OCI-M1 (cell line): ENCODE measurements around the gene CDK14.

ENCODE experiments used
- DNase-seq: peaks from one replicate; lab custom pipeline; 2025; lab: John Stamatoyannopoulos, UW

CDK14 gene

DNA sequence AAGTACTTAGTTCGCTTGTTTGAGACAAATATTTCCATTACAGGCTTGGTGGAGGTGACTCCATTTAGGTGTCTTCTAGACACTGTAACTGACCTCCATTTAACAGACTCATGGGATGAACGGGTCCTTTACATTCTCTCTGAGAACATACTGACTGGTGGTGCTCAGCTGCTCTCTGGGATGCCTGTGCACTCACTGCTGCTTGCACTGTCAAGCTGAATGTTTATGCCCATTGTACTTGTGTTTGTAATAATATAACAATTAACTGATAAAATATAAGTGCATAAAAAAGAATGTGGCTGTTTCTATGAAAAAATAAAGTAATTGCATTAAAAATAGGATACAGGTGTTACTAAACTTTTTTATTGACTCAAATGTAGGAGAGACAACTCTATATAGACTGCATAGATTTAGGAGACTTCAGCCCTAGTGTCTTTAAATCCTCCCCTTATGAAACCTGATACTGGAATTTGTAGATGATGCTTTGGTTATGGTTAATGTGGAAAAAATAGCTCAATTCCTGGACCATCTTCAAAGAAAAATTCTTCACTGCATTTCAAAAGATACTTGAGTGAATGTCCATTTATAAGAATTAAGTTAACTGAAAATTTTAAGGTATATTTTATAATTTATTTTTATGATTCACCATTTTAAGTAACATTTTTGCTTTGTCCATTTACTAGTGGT lies 85.4 kb downstream of the CDK14 start:
- no peak for DNase-seq

DNA sequence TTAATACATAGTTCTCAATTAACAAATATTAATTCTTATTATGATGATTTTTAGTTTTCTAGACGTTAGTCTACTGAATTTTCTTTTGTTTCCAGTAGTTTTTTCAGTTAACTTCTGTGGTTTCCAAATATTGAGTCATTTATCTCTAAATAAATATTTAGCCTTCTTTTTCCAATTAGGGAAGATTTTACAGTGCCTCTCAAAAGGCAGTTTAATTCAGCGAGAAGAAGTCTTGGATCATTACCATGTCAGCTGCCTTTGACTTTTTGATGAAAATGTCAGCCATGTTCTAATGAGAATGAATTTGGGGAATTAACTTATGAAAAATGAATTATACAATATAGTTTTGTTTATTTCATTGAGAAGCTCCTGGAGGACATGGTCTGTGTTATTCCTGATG lies 90.0 kb downstream of the CDK14 start:
- no peak for DNase-seq

DNA sequence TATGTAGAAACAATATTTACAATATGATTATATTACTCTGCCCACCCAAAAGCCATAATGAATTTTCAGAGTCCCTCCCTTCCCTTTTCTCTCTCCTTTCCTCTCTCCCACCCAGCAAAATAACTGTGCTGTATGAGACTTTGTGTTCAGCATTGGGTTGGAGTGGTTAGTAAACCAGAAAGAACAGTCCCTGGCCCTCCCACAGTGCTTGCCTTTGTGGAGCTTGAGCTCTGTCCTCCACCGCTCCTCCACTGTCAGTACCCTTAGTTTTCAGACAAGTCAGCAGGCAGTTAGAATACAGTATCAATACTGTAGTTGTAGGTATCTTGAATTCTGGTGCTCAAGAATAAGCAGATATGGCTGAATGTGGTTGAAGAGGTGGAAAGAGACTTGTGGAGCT lies 92.7 kb downstream of the CDK14 start:
- DNase-seq: peak; percentile 31

DNA sequence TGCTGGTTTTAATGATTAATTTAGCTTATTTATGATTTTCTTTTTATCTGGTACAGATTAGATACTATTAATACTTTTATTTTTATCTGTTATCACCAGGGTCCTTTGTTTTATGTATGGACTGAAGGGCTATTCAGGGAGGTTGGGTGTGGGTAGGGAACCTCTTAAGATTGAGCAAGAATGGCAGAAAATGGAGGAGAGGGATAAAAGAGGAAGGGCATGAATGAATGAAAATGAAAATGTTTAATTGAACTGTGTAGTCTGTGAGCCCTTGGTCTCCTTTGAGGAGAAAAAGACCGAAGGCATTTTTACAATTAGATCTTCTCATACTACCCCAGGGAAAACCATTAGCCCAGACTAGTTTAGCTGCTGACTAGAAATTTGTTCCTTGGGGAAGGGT lies 93.1 kb downstream of the CDK14 start:
- peak; percentile 31 for DNase-seq

DNA sequence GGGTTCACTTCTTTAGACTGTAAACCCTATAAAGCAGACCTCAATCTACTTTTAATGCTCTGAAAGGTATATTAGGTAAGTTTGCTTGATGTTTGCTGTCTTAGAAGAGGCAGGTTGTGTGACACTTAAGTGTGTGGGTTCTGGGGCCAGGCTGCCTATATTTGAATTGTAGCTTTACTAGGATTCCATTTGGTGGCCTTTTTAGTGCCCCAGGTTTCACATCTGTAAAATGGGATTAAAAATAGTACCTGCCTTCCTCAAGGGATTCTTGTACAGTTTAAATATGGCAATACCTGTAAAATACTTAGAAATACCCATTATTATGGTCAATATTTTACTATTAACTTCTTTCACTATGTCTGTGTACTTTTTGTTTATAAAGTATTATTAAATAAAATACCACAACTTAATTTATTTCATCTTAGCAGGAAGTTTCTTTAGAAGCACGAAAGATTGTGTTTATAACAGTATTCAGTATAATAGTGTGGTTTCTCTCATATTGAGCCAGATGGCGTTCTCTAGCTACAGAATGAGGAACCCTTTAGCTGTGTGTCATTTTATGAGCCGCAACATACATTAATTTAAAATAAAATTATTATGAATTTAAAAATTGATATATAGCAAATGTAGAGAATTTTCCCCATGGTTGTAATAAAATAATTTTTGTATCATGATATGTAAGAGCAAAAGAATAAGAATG lies 94.2 kb downstream of the CDK14 start:
- peak; percentile 45 for DNase-seq

DNA sequence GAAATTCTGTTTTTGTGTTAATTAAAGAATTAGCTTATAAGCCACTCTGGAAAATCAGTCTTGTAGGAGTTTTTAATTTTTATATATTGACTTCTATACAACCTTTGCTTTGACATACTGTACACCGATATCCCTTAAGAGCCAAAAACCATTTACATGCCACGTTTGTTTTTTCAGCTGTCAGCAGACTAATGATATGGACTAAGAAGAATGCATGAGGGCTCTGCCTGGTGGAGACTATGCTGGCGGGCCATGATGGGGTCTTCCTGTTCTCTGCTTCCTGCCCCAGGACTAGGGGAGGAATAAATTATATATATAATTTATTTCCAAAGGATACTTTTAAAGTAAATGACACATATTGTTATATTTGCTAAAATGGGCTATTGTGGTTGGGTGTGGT lies 96.3 kb downstream of the CDK14 start:
- DNase-seq: no peak

DNA sequence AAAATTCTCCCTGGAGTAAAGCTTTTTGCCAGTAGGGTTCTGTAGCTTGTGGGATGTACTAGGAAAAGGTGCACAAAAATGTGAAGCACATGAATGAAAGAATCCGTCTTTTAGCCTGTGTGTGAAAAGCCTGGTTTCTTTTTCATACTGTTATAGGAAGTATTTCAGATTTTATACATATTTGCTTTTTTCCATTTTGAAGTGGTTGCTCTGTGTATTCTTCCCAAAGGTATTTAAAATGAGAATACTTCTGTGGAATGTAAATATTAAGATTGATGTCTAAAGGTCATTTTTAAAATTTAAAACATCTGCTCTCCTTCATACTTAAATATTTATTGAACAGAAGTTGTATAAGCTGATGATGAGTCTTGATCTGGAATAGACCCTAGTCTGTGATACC lies 96.8 kb downstream of the CDK14 start:
- DNase-seq: no peak

DNA sequence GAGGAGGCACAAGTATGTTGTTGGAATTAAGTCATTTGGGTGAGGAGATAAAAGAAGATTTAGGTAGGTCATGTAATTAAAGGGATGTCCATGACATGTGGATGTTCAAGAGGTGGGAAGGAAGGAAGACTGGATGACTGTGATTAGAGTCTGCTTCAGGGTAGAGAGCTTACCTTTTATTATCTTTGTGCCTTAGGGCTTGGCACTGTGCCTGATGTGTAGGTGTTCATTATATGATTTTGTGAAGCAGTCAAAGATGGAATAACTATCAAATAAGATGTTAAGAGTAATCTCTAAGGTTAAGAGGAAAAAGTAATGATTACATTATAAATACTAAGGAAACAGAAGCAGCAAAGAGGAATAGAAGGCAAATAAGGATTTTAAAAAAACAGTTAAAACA lies 97.8 kb downstream of the CDK14 start:
- no peak for DNase-seq

DNA sequence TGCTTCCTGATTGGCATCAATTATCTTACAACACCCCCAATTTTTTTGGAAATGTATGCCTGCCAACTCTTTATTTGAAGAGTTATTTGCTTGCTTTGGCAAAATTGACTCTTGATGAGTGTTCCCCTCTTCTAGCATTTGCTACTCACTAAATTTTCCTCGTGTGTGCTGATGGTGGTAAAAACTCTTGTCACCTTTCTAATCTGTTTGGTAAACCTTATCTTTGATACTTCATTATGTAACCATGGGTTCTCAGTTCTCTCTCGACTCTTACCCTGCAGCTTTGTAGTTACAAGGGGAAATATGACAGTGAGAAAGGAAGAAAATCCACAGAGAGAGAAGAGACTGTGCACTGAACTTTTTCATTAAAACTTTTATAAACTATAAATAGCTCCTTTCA lies 102.5 kb downstream of the CDK14 start:
- DNase-seq: no peak

DNA sequence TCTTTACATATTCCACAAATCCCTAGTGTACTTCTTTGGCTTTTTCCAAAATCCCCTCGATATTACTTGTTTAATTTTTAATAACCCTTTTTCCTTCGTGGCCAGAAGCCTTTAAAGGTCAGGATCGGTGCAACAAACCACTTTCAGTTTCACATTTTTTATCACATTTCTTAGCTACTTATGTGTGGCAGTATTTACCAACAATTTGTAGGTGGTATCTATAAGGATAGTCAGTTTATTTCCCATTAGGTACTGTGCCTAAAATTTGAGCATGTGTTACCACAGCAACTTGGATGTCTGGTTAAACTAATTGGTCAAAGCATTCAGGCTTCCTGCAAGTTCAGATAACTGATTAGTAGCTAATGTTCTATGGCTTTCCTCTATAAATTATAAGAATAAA lies 104.9 kb downstream of the CDK14 start:
- peak; percentile 67 for DNase-seq

DNA sequence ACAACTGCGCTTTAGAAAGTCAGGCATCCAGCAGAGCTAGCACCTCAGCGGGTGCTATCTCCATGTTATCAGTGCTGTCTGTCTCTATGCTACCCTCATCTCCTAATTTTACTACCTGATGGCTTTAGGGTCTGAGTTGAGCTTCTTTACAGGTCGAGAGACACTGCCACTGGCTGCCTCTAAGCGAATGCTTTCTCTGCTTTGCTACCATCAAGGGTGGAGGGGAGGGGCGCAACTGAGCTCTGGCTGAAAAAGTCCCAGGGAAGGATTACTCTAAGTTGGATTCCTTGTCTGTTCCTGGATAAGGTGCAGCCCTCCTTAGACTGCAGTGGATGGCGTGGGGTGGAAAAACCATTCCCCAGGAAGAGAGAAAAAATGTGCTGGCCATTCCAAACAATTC lies 105.7 kb downstream of the CDK14 start:
- DNase-seq: no peak

DNA sequence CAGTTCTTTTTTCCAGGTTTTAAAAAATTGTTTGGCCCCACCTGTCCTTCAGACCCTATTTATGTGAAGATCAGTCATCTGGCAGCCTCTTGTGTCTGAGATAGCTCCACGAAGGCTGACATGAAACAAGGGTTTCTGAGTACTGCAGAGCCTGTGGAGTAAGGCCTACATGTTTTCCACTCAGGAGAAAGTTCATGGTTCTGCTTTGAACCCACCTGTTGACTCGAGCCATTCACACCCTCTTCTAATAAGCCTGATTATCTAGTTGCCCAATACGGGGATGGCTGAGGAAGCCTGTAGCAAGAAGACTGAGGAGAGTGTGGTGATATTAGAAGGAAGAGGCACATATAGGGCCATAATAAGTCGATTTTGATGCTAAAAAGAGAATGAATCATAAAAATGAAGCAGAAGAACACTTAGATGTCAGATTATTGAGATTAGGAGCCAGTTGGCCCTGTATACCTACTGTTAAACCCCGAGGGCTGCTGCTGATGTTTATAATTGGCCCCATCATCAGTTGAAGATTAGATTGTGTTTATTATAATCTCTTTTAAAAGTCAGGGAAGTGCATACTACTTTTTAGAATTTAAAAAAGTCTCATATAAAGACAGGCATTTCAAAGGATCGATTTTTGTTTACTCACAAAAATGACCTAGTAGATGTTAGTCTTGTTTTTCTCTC lies 109.4 kb downstream of the CDK14 start:
- DNase-seq: no peak

DNA sequence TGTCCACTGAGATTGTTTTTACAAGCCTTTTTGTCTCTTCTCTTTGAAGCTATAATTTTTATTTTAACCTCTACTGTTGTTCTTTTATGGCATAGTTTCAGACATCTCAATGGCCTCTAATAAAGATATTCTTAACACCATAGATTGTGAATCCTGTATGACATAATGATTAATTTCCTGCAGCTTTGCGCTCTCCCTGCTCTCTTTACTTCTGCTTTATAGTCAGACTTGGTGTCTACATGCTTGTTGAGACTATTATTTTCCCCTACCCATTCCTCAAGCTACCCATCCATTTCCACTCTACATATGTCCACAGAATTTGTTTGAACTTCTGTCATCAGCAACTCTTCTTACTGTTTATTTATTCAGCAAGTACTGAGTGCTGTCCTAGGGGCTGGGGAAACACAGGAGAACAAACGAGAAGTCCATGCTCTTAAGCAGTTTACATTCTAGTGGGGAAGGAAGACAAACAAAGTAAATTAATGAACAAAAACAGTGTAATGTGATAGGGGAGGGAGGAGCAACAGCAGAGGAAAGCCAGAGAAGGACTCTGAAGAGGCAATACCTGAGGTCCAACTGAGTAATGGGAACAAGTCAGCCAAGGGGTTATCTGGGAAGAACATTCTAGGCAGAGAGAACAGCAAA lies 110.1 kb downstream of the CDK14 start:
- no peak for DNase-seq

DNA sequence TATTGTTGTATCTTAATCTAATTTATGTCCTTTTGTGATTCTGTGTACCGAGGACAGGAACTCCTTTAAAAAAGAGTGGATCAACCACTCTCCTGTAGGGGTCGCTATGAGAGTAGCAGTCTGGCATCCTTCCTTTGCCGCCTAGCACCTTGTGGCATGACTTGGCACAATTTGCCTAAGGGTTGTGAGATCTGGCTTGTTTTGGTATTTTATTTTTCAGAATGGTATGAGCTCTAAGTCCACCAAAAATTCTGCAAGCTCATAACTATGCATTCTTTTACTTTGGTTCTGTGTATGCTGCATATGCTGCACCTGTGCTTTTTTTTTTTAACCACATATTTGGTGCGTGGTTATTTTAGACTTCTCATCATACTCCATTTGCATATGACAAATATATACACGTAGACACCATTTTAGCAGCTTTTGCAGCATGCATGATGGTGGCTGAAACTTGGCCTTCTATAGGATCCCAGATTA lies 112.8 kb downstream of the CDK14 start:
- DNase-seq: peak; percentile 87

DNA sequence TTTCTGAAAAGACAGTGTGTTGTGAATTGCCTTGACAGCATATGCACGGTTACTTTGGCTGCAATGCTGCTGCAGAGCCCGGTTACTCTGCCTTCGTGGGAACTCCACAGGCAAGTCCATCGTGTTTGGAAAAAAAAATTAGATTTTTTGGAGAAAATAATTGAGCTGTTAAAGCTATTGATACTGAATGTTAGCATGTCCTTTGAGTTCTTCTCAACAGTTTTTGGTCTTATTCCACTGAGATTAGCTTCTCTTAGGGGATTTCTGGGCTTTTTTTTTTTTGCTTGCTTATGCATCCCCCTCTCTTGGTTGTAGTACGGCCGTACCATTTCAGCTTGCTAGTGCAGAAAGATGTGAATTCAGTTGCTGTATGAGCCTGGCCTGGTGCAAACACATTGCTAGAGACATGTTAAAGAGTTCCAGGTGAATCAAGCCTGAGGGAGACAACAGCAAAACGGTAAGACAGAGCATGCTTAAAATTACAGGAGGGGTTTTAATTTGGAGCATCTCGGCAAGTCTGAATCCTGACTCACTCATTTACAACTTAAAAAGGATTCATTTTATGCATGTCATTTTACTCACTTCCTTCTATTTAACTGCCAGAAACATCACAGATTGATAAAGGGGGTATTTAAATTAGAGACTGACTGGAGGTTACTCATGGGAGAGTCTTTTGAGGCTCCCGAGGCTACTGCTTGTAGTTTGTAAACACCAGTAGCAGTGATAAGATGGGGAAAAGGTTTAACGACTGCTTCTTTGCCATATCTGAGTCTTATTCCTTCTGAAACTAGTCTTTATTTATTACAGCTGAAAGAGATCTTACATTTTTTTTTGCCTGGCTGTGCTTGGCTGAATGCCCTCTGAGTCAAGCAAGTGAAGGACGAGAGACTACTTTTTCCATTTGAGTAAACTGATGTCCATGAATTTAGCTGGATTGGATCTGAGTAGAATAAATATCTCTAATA lies 113.7 kb downstream of the CDK14 start:
- DNase-seq: peak; percentile 23

DNA sequence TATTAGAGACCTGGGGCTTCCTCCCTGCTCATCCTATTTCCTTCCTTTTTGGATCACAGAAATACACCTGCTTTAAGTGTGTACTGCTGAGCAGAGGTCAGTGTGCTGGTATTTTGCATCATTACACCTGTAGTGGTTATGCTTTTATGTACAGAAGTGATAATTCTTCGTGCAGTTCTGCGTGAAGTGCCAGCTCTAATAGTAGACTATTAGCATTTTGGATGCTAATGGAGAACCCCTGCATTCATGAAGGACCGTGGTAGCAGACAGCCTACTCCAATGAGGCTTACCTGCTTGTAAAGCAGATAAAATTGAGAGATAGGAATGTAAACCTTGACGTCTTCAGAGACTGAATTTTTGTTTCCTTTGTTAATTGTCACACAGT lies 114.3 kb downstream of the CDK14 start:
- no peak for DNase-seq

DNA sequence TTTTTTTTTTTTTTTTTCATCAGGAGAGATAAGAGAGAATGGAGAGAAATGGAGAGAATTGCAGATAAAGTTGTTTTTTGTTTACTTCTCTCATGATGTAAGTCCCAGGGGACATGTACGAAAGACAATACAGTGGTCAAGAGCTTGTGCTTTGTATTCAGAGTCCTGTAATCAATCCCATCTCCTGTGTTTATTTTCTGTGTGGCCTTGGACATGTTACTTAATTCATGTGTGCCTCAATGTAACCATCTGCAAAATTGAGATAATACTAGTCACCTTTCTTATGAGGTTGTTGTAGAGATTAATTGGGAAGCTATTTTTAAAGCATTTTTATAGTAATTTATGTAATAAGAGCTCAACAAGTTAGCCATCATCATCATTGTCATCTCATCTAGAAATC lies 117.5 kb downstream of the CDK14 start:
- no peak for DNase-seq

DNA sequence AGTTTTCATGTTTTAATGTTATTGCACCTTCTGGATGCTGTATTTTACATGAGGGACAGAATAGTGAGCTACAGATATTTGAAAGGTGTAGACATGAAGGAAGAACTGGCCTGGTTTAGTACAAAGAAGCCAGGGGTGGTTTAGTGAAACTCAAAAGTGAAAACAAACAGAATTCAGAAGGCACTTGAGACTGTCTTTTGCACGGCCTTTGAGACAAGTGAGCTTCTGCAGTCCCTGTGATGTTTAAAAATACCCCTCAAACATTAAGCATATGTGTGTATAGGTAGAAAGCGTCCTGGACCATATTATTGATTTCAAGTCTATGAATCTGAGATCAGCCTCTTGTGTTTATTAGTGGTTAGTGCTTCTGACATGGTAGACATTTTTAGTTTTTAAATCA lies 118.9 kb downstream of the CDK14 start:
- DNase-seq: no peak

DNA sequence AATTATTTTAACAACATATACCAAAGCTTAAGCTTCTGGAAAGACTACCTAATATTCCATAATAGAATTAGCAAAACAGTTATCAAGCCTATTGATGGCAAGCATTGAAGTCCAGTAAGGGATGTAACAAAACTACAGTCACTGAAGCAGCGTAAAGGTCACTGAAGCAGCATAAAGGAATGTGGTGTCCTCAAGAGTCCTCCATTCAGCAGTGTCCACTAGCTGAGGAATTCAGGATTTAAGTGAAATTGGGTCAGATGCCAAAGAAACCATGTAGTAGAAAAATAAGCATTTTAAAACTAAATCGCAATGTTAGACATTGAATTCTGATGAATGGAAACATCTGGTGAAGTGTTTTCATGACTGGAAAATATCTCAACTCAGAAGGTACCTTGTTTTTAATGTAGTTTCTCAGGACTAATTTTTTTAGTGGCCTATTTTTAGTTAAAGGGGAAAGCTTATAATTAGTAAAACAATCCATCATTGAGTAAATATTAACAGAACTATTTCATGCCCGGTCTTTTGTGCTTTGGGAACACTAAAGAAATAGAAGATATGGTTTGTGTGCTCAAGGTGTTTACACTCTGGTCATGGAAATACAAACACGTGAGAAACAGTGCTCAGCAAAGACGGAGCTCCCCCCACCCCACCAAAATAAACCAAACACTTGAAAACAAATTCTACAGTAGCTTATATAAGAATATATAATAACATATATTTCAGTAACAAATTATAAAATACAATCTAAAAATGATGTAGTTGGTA lies 121.4 kb downstream of the CDK14 start:
- DNase-seq: no peak

DNA sequence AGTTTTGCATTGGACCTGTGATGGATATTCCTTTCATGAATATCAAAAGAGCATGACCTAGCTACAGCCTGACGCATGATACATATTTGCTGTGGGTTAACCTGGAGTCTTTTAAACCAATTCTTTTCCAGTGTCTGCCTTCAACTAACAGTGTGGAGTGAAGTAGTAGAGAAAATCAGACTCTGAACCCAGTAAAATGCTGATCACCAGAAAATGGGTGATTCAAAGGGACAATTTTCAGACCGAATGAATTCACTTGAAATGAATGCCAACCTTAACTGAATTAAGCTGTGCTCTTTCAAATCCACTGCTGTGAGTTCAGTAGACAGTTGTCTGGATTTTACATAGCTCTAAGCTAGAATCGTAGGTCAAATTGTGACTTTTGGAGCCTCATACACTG lies 123.0 kb downstream of the CDK14 start:
- no peak for DNase-seq
